HG02981 (cell line): Measurements from ENCODE around the gene OLFM1.
"Not testable (repeated sequence)": the region's sequence is repeated elsewhere in the genome, so short reads cannot be mapped to it uniquely, and the experiment has no call there.

Source experiments
- ATAC-seq: cut with Tn5 transposase; IDR thresholded peaks from one replicate; pipeline ENCODE4 v1.9.1; 2021; ENCODE audit warnings: mild to moderate bottlenecking, moderate library complexity; ENCODE audit not compliant: unreplicated experiment

The OLFM1 gene

DNA sequence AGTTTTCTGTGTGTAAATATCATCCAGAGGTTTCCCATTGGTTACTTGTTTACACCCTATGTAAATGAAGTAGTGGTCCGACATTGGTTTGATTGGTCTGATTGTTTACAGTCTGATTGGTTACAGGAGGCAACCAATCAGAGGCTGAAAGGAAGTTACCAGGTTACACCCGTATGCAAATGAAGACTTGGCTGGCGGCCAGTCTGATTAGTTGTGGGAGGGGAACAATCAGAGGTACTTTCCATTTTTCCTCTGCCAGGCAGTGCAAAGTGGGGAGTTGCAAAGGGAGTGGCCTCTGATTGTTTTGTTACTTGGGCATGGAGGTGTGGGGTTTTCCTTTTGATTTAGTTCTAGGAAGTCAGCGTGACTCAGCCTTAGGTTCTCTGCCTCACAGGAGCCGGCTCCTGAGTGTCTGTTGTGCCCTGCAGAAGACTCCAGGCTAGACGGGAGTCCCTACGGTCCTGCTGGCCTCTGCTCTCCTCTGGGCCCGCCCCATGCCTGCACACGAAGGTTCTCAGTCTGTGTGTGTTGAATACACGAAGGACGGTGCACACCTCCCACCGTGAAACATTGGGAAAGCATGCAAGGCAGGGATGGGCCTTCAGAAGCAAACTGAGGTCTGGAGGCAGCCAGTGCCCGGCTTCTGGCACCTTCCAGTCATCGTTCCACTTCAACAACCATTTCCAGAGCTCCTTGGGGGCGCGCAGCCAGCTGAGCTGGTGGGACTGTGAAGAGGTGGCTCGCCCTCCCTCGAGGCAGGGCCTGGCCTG is 42.9 kb downstream of the OLFM1 start:
- no peak for ATAC-seq

DNA sequence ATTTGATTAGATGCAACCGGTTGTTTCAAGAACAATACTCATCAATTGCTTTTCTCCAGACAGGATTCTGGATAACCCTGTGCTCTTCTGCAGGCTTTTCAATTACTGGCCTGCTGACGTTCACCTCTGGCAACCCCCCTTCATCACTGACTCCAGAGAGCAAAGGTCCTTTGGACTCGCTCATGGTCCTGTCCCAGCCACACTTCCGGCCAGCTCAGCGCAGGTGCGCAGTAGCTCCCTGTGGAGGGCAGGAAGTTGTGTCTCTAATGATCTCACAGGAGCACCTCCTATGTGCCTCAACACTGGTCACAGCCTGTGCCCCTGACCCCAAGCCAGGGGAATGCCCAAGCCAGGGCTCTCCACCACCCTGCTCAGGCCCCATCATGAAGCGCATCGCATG is 44.0 kb downstream of the OLFM1 start:
- no peak for ATAC-seq

DNA sequence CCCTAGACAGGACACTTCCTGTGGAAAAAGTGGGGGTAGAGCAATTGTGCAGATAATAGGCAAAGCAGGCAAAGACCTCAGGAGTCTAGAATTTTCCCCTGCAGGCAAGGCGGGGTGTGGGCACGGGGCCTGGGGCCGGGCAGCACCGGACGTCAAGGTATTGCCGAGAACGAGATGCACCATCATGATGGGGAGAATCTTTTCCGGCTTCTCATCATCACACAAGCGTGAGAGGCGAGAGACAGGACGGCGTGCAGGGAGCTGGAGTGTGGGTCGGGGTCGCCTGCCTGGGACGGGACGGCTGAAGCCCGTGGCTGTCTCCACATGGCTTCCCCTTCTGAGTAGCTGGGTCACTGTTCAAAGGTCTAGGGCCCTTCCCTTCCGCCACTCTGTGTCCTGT is 44.5 kb downstream of the OLFM1 start:
- no peak for ATAC-seq

DNA sequence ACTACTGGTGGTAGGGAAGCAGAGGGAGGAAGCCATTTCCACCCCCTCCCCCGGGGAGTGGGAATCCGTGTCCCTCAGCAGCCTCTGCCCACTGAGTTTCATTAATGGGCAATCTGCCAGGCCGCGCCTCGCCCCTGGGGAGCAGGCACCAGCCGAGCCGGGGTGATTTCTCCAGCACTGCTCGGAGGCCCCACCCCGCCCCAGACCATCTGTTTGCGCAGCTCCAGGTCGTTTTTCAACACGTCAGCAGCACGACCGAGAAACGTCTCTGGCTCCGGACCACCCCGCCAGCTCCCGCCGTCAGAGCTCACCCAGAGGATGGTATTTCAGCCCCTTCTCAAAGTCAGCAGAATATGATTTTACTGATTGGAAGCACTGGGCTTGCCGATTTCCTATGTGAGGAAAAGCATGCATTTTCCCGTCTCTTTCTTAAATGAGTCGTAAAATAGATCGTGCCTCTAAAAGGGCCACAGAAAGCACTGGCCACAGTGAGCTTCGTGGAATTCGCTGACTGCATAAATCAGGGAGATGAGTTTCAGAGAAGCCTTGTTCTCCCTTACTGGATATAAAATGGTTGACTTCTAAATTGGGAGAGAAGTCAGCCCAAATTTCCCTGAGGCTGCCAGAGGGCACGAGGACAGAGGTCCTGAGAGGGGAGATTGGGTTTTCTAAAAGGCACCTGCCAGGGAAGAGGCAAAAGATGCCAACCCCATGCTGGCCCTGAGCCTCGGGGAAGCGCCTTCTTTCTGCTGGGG is 47.0 kb downstream of the OLFM1 start:
- ATAC-seq = no peak

DNA sequence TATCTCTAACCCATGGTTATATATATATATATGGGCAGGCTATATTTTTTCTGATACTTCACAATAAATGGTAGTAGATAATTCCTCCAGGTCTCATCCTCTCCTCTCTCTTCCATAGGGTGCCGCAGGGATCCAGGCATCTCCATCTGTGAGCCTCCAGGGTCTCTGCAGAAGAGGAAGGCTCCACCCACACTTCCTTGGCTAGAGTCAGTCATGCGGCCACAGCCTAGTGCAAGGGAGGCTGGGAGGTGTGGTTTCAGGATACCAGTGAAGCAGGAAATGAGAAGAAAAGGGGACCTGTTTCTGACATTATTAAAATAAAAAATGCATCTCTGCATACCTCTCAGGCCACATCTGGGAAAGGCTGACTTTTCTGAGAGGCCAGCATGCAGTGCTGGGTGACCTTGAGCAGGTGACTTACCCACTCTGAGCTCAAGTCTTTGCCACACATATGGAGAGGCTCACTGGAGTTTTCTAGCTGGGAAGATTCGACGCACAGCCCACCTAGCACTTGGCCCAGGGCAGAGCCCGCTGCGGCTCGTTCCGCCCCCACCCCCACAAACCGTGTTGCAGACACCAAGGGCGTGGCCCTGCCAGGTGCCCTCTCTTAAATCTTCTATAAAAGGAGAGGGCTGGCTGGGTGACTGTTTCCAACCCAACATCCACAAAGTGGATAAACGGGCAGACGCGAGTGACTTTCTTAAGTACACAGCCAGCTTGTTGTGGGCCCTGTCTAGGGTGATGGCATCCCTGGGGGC is 47.9 kb downstream of the OLFM1 start:
- no peak for ATAC-seq

DNA sequence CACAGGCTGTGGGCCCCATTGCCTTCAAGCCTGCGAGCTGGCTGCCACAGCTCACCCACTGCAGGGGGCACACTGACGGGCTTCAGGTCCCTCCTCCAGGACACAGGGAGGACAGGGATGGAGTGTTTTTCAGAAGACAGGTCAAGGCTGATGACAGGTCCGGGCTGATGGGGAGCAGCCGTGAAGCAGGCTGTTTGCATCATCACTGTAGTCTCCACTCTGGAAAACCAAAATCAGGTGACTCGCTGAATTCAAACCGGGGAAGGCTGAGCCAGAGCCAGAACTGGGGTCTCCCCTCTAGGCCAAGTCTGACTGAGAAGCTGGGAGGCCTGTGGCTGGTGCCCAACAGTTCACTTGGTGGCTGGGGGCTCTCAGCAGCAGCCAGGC is 48.5 kb downstream of the OLFM1 start:
- no peak for ATAC-seq

DNA sequence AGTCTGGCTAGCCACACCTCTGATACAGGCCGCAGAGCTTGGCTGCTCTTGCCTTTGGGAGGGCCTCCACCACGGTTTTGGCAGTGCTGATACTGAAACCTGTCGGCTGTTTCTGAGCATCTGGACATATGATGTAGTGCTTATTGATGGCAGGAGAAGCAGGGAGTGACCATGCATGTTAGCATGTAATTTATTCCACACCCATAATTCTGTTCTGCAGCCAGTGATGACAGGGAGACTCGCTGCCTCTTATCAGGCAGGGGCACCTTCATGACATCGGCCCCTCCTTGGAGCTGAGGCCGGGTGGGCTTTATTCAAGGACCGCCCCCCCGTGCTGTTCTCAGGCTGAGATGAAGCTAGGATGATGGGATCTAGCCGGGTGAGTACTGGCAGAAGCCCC is 49.0 kb downstream of the OLFM1 start:
- no peak for ATAC-seq

DNA sequence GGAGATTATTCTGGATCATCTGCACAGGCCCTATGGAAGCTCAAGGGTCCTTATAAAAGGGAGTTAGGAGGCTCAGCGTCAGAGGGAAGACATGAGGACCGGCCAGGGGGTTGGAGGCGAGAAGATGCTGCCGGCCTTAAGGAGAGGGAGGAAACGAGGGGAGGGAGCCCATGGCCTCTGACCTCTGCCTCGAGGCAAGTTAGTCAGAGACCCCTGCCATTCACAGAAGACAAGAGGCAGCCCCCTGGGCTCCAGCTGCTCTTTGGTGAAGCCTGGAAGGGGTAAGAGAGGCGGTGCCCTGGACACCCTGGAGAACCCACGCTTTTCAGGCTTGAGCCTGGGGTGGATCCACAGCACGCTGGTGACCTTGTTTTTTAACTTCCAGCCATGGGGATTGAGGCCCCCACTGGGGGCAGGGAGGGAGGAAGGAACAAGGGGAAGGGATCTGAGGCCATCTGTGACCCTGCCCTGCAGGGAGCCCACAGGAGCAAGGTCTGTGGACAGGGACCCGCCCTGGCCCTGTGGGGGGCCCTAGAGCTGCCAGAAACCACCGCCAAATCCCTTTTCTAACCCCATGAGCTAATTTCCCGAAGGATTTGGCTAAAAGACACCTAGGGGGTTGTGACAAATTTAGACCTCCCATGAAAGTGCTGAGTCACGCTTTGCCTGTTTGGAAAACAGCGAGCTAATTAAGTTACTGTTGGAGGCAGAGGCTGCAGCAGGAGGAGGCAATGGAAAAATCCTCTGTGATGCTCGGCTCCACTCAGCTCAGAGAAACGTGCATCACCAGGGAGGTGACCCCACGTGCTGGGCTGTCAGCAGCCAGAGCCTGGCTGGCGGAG is 49.7 kb downstream of the OLFM1 start:
- no peak for ATAC-seq

DNA sequence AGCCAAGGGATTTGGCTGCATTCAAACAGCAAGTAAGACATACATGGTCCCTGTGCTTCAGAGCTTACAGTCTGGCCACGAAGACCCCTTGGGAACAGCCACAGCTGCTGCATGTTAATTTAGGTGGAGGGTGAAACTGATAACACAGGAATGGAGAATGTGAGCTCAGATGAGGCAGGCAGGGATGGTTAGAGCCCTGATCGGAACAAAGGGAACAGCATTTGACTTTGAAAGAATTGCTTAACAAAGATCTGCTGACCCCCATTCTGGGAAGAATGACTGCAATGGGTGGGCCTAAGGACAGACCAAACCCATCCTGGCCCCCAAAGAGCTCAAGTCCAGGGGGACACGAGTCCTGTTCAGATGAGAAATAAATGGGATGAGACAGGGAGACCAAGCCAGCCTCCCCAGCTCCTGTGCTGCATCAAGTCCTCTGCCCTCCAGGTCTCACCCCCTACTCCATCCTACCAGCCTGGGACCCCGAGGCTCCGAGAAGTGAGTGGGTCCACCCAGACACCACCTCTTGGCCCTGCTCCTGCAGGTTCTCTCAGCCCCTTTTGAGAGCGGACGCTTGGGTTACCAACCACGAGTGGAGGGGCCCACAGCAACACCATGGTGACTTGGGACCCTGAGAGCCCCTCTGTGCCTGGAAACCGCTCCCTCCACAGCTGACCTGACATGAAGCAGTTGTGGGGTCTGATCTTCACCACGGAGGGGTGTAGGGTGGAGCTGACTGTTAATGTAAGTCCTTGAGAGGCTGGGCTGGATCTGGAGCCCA is 50.8 kb downstream of the OLFM1 start:
- no peak for ATAC-seq

DNA sequence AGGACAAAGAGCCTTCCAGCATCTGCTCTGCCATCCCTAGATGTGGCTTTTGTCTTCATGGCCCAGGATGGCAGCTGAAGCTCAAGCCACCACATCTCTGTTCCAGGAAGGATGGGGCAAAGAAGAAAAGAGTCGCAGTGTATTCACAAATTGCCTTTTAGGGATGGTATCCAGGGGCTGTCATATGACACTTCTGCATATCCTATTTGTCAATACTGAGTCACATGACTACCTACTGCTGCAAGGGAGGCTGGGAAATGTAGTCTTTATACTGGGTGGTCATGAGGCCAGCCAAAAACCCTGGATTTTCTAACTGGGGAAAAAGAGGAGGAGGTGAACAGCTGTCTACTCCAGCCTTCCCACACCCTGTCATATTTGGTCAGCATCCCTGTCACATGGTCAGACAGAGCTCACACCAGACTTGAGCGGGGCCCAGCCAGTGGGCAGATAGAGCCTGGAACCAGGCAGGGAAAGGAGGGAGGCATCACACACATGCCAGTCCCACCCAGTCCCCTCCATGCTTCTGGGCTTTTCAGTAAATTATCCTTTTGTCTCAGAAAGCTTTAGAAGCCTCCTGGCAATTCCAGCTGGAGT is 52.0 kb downstream of the OLFM1 start:
- ATAC-seq = no peak

DNA sequence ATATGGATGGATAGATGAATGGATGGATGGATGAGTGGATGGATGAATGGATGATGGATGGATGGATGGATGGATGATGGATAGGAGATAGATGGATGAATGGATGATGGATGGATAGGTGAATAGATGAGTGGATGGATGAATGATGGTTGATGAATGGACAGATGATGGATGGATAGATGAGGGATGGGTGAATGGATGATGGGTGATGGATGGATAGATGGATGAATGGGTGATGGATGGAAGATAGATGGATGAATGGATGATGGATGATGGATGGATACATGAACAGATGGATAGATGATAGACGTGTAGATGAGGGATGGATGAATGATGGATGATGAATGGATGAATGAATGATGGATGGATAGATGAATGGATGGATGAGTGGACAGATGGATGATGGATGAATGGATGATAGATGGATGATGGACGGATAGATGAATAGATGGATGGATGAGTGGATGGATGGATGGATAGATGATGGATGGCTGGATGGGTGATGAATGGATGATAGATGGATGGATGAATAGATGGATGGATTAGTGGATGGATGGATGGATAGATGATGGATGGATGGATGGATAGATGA is 53.8 kb downstream of the OLFM1 start:
- no peak for ATAC-seq

DNA sequence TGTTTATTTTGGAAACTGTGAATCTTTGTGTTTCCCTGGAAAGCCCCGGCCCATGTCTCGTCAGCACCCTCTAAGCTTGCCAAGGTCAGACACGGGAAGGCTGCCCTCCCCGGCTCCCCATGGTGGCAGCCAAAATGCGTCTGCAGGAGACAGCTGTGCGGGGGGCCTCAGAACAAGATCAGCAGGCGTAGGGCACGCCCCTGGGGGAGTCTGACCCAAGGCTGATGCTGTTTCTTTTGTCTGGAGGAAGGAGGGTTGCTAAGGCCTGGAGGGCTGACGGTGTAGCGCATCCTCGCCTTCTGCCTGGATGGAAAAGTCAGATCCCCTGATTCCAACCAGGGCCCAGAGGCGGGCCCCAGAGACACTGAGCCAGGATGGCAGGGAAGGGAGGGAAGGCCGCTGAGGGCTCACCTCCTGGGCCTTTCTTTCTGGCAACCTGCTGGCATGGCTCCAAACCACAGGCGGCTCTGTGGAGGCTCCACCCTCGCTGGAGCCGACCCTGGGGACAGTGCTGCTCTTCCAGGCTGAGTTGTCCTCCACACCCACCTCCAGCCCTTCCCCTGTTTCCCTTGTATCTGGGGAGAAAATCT is 57.2 kb downstream of the OLFM1 start:
- no peak for ATAC-seq

DNA sequence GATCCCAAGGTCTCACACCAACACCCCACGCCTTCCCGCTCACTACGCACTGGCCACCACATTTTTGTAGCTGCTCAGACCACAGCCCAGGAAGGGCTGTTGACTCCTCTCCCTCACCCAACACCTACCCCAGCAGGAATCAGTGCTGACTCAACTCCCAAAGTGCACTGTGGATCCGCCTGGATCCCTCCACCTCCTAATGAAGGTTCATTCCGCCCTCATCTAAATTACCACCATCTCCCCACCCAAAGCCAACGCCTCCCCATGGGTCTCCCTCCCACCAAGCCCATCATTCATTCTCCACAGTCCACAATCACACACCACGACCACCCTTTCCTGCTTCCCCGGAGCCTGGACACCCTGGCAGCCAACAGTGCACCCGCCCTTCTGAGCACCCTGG is 57.8 kb downstream of the OLFM1 start:
- no peak for ATAC-seq

DNA sequence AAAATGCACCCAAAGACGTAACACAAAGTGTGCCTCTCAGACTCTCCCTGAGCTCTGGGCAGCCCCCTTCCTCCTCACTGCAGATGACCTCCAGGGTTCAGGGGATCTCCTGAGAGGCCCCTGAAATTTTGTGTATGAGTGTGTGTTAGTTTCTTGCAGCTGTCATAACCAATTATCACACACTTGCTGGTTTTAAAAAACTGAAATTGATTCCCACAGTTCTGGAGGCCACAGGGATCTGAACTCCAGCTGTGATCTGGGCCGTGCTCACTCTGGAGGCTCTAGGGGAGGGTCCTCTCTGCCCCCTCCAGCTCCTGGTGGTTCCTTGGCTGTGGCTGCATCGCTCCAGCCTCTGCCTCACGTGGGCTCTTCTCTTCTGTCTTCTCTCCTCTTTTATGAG is 58.8 kb downstream of the OLFM1 start:
- ATAC-seq = no peak

DNA sequence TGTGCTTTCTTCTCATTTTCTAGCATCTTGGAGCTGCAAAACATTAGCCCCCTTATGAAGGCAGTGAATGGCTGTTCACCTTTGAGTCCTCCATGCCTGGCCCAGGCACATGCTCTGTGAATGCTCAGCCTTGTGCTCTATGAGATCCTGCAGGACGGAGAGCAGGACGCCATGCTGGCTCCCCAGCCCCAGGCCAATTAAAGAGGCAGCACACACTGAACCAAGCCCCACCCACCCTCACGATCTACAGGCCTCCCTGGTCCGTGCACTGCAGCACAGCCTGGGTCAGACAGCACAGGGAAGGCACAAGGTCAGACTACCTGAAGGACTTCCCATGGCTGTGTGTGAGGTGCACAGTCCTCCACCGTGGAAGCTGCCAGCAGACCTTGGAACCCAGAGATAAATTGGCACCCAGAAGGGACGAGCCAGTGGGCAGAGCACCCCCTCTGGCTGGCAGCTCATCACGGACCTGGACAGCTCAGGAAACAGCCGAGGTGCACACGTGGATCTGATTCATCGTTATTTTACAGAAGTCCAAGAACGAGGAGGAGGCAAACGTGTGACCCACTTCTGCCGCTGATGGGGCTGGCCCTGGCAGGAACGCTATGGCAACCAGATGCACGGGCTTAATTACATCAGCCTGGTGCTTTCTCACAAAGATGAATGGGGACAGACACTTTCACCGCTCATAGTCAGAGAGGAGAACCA is 59.5 kb downstream of the OLFM1 start:
- ATAC-seq = no peak

DNA sequence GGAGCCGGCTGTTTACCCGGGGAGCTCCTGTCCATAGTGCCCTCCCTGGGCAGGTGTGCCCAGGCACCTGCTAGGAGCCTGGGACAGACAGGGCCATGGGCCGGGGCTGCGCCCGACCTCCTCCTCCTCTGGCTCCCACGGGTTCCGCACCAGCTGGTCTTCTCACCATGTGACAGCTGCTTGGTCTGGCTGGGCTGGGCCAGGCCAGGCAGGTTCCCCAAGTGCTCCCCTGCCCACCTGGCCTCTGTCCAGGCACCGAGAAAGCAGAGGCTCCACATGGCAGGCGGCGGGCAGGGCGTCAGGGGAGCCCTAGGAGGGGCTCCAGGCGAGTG is 60.0 kb downstream of the OLFM1 start:
- no peak for ATAC-seq

DNA sequence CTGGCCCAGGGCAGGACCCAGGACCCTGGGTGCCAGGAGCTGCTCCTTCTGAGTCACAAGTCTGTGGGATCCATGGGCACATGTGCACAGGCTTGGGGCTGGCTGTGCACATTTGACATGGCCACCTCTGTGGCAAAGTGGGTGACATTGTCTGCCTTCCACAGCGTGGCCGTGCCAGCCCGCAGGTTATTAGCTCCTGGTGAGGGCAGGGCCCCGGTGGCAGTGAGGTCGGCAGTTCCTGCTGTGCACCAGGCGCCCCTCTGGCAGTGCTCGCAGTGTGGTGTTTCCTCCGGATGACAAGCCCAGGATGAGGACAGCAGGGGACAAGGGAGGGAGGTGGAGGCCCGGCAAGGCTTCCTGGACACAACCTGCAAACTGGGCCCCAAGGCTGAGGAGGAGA is 60.5 kb downstream of the OLFM1 start:
- ATAC-seq = no peak

DNA sequence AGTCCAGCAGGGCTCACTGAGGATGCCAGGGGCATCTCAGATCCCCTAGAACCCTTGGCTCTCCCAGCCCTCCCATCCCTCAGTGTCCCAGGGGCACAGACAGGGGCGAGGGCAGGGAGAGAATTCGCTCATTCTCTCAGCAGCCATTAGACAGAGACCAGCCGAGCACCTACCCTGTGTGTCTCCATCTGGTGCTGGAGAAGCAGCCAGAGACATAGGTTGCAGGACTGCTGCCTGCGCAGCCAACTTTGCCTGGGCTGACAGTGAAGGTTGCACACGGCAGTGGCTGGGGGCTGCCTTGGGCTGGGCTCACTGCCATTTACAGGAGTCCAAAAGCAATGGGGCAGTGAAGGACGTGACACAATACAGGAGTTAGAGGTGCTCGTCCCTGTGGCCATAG is 60.9 kb downstream of the OLFM1 start:
- no peak for ATAC-seq

DNA sequence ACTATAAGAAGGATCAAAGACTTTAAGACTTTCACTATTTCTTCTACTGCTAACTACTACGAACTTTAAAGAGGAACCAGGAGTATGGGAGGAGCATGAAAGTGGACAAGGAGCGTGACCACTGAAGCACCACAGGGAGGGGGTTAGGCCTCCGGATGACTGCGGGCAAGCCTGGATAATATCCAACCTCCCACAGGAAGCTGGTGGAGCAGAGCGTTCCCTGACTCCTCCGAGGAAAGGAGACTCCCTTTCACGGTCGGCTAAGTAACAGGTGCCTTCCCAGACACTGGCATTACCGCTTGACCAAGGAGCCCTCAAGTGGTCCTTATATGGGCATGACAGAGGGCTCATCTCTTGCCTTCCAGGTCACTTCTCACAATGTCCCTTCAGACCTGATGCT is 62.4 kb downstream of the OLFM1 start:
- ATAC-seq = not testable (repeated sequence)
